ENCODE data around the gene SCN9A. TPM values are rescaled to one million over a fixed set of nuclear protein-coding genes. Genes with fewer than 3 reads are reported as not detected.

Gene SCN9A
- total and polyA plus RNA-seq, 2 of the 8 experiments (the other 6 are each of a cell fraction or from before 2014, with no cell fraction given): 1.6 to 6.2 TPM

DNA sequence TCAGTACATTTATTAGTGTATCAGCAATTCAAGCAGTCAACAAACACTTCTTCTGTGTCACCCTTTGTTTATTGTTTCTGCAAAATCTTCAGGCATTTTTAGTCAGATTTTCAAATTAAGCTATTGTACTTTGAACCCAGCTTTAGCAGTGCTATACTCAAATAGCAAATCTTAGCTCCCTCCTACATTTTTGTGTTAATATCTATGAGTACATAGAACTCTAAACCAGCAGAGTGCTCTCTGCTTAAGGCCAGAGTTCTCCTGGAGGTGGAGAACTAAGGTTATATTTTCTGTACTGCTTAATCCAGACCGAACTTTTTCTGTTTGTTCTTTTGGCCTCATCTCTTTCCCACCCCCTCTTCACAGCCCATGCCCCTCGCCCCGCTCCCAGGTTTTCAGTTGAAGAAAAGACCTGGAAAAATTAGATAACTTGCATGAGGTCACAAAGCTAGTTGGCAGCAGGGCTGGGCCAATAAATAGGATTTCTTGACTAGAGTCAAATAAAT is 218.7 kb downstream of the SCN9A start:
- no peak for FAIRE-seq
- WGBS, 2 experiments (ENCODE audit: extremely low coverage in 1 of 2, insufficient coverage in 1 of 2, insufficient read length in 1 of 2, insufficient replicate concordance in 2 of 2, low coverage in 1 of 2, low lambda C conversion rate in 2 of 2, missing lambda C conversion rate in 1 of 2): 91% methylated on average over 3 of the region's 3 CpGs; no CpG with 5 or more reads in 1 of the 2 experiments
- CTCF ChIA-PET (ENCODE audit: partially characterized antibody): interaction anchor here (0.6 to 2.4 kb wide), 3 partner anchors 29 to 85 kb away, joined by 3 to 8 read pairs (median 6); partner anchors contain the start of gene SCN1A

More for the DNA sequence above, 218.7 kb downstream of the SCN9A start:
- H4K8ac ChIP-seq (ENCODE audit: extremely low read depth, insufficient read depth, low read length): no peak overlapping the region
- H3K9me3 ChIP-seq (ENCODE audit: insufficient read depth in 2 of 2, low read depth in 1 of 2, low read length in 1 of 2): no peaks in the 10 kb centered on the region
- no peak overlapping the region for H3K56ac ChIP-seq (replicated peaks; ENCODE audit: insufficient read length, low read depth, low read length)
- H3K9ac ChIP-seq (replicated peaks in 1 of 4; ENCODE audit: extremely low read depth in 1 of 4, low read depth in 3 of 4, low read length in 3 of 4): no peak overlapping the region
- no peaks in the 10 kb centered on the region for H3K27me3 ChIP-seq (replicated peaks in 1 of 4; ENCODE audit: control insufficient read depth in 3 of 4, extremely low read depth in 1 of 4, insufficient read depth in 3 of 4, low read length in 3 of 4)
- H2BK5ac ChIP-seq (ENCODE audit: low read depth, low read length): no peak overlapping the region
- no peak overlapping the region for H3K4me3 ChIP-seq (ENCODE audit: extremely low read depth in 1 of 4, insufficient read depth in 2 of 4, low read depth in 3 of 4, low read length in 4 of 4)
- no peak for TF ChIP-seq JUN (IDR thresholded peaks at IDR 0.05; ENCODE audit: low read depth, low read length)
- TF ChIP-seq SIRT6 (IDR thresholded peaks at IDR 0.05; ENCODE audit: low read length): no peak
- no peak for TF ChIP-seq FOSL1 (IDR thresholded peaks at IDR 0.05; ENCODE audit: insufficient read depth, low read depth, low read length)
- TF ChIP-seq, protein P1, sequence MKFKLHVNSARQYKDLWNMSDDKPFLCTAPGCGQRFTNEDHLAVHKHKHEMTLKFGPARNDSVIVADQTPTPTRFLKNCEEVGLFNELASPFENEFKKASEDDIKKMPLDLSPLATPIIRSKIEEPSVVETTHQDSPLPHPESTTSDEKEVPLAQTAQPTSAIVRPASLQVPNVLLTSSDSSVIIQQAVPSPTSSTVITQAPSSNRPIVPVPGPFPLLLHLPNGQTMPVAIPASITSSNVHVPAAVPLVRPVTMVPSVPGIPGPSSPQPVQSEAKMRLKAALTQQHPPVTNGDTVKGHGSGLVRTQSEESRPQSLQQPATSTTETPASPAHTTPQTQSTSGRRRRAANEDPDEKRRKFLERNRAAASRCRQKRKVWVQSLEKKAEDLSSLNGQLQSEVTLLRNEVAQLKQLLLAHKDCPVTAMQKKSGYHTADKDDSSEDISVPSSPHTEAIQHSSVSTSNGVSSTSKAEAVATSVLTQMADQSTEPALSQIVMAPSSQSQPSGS (IDR thresholded peaks at IDR 0.05; ENCODE audit: low read length): no peak
- H3K23ac ChIP-seq (ENCODE audit: insufficient read length): no peak overlapping the region
- no peak overlapping the region for H3K4me2 ChIP-seq (ENCODE audit: insufficient read depth in 1 of 2, low read depth in 2 of 2, low read length in 2 of 2)
- H2AK5ac ChIP-seq (ENCODE audit: low read depth, low read length): no peak overlapping the region
- H4K5ac ChIP-seq (ENCODE audit: insufficient read length, low read depth, low read length): no peak overlapping the region
- no peak overlapping the region for H3K18ac ChIP-seq (ENCODE audit: extremely low read depth, low read length)
- POLR2A ChIA-PET (ENCODE audit: partially characterized antibody): no interaction called here
- H2AFZ ChIP-seq (ENCODE audit: low read length): no peak overlapping the region
- H2BK120ac ChIP-seq (replicated peaks; ENCODE audit: low read depth, low read length): no peak overlapping the region
- no peaks in the 10 kb centered on the region for H3K79me1 ChIP-seq (ENCODE audit: low read depth, low read length)
- H4K91ac ChIP-seq (replicated peaks; ENCODE audit: insufficient read length, low read length): no peak overlapping the region
- no peak overlapping the region for H3K27ac ChIP-seq (ENCODE audit: low read depth, low read length)
- no peak overlapping the region for H3K4ac ChIP-seq (replicated peaks; ENCODE audit: insufficient read length, low read depth, low read length)
- H3K23me2 ChIP-seq (ENCODE audit: low read depth, low read length): no peaks in the 10 kb centered on the region
- H2BK20ac ChIP-seq (ENCODE audit: low read length): no peak overlapping the region
- no peaks in the 10 kb centered on the region for H4K20me1 ChIP-seq (replicated peaks in 1 of 2; ENCODE audit: control insufficient read depth in 1 of 2, insufficient read depth in 2 of 2, low read length in 2 of 2)
- no peak overlapping the region for H2BK15ac ChIP-seq (ENCODE audit: low read length)
- no peaks in the 10 kb centered on the region for H3K79me2 ChIP-seq (ENCODE audit: control insufficient read depth in 1 of 2, insufficient read depth in 2 of 2, low read length in 2 of 2)
- no peaks in the 10 kb centered on the region for H3K4me1 ChIP-seq (replicated peaks in 1 of 4; ENCODE audit: control insufficient read depth in 3 of 4, insufficient read depth in 4 of 4, low read length in 3 of 4)
- H2BK12ac ChIP-seq (ENCODE audit: low read depth, low read length): no peak overlapping the region
- no peak overlapping the region for H3K14ac ChIP-seq (ENCODE audit: insufficient read length)
- H3K36me3 ChIP-seq (ENCODE audit: control insufficient read depth in 2 of 4, insufficient read depth in 4 of 4, low read length in 3 of 4): no peaks in the 10 kb centered on the region
- no peak for DNase-seq (ENCODE audit: low read depth in 1 of 2, low spot score in 2 of 2)

Data from H1 (cell line).